HepG2 (cell line): Measurements from ENCODE around the gene PLSCR3. TPM values are rescaled to one million over a fixed set of nuclear protein-coding genes. Genes with fewer than 3 reads are reported as not detected.

Source experiments
- ATAC-seq: fragments of 200-7000 bp; cut with Tn5 transposase; 3 replicates; pipeline ENCODE4 v1.9.1; 2020; ENCODE audit warnings: mild to moderate bottlenecking, moderate library complexity
- BruUV-seq: library from RNA; stranded (reverse); fragments of 400-500 nt; replicated peaks from 2 replicates; lab custom pipeline; 2021; lab: Mats Ljungman, UMichigan
- CTCF ChIA-PET: fragments of 300-600 bp; formaldehyde crosslinking; extraction: SDS; loops from one replicate; lab custom pipeline; 2021; ENCODE audit warnings: low total read pairs, inconsistent platforms, low intra/inter-chr PET ratio; lab: Yijun Ruan, JAX
- POLR2A ChIA-PET: fragments of 350-600 bp; sonication (Branson Sonifier 250); formaldehyde crosslinking; loops from one replicate; lab custom pipeline; 2020; ENCODE audit warnings: antibody characterized with exemption, inconsistent platforms; lab: Yijun Ruan, JAX
- DNase-seq: peaks from one replicate; pipeline ENCODE4 v3.0.0-alpha.2; 2015; ENCODE audit warnings: low spot score
- FAIRE-seq: peaks from 3 replicates; lab custom pipeline; 2011; peaks lifted over from hg19 to GRCh38; lab: Jason Lieb, UNC
- H2AFZ ChIP-seq: one replicate; pipeline ENCODE4 v1.6.1; 2011; ENCODE audit warnings: low read length, inconsistent platforms
- H3K27ac ChIP-seq: fragments of 300-600 bp; 3 replicates; pipeline ENCODE4 v1.8.0; 2011; ENCODE audit warnings: mixed run types, mild to moderate bottlenecking, mixed read lengths, low read length, inconsistent platforms; ENCODE audit not compliant: insufficient read depth; ENCODE audit errors: extremely low read length
- H3K27me3 ChIP-seq, 2 experiments: fragments of 200-600 bp in 1 of 2; 2 replicates in 1 of 2; 3 replicates in 1 of 2; pipeline versions ENCODE4 v1.6.0 to v1.8.0; 2011; ENCODE audit warnings: low read length in 2 of 2, mild to moderate bottlenecking in 2 of 2, moderate library complexity in 2 of 2, inconsistent platforms in 1 of 2; ENCODE audit not compliant: insufficient read depth in 2 of 2, control insufficient read depth in 1 of 2
- H3K36me3 ChIP-seq, 2 experiments: fragments of 200-600 bp in 1 of 2; replicated peaks in 1 of 2; 2 replicates in 1 of 2; 3 replicates in 1 of 2; pipeline versions ENCODE4 v1.5.1 to v1.8.0; 2011; ENCODE audit warnings: low read length in 2 of 2, inconsistent platforms in 1 of 2; ENCODE audit not compliant: insufficient read depth in 2 of 2, control insufficient read depth in 1 of 2
- H3K4me1 ChIP-seq: 2 replicates; pipeline ENCODE4 v1.5.1; 2012; ENCODE audit warnings: low read length, inconsistent platforms; ENCODE audit not compliant: insufficient read depth
- H3K4me2 ChIP-seq: 2 replicates; pipeline ENCODE4 v1.6.0; 2011; ENCODE audit warnings: low read depth, low read length, inconsistent platforms
- H3K4me3 ChIP-seq, 3 experiments: fragments of 200-600 bp in 1 of 3; sonication (generic), shearing (Covaris generic) in 1 of 3; replicated peaks in 1 of 3; 2 replicates each; pipeline ENCODE4 v1.5.1; 2011 to 2016; ENCODE audit warnings: low read length in 3 of 3, inconsistent platforms in 2 of 3, low read depth in 2 of 3, mild to moderate bottlenecking in 2 of 3, control low read depth in 1 of 3, mixed read lengths in 1 of 3; ENCODE audit not compliant: insufficient read depth in 1 of 3
- H3K79me2 ChIP-seq: one replicate; pipeline ENCODE4 v1.6.1; 2011; ENCODE audit warnings: low read length, inconsistent platforms; ENCODE audit not compliant: insufficient read depth
- H3K9ac ChIP-seq: 2 replicates; pipeline ENCODE4 v1.6.0; 2011; ENCODE audit warnings: mild to moderate bottlenecking, low read depth, low read length, inconsistent platforms; ENCODE audit not compliant: insufficient read depth
- H3K9me3 ChIP-seq: 2 replicates; pipeline ENCODE4 v1.5.1; 2012; ENCODE audit warnings: mild to moderate bottlenecking, low read length
- H4K20me1 ChIP-seq: 2 replicates; pipeline ENCODE4 v1.6.0; 2011; ENCODE audit warnings: inconsistent platforms, mild to moderate bottlenecking, low read length, moderate library complexity; ENCODE audit not compliant: insufficient read depth
- ARHGAP35 ChIP-seq: sonication (generic); formaldehyde crosslinking; IDR thresholded peaks from 2 replicates; pipeline ENCODE4 v1.9.0; 2022; ENCODE audit warnings: mild to moderate bottlenecking, inconsistent platforms, moderate library complexity, missing genetic modification reagents, borderline replicate concordance
- HOXA9 ChIP-seq: sonication (generic); formaldehyde crosslinking; IDR thresholded peaks from 2 replicates; pipeline ENCODE4 v1.8.1; 2022; ENCODE audit warnings: missing genetic modification reagents, mild to moderate bottlenecking, moderate library complexity, borderline replicate concordance
- MXI1 ChIP-seq: IDR thresholded peaks from 3 replicates; pipeline ENCODE4 v1.6.1; 2012; ENCODE audit warnings: low read depth, low read length, inconsistent platforms, borderline replicate concordance
- PATZ1 ChIP-seq: sonication (generic); formaldehyde crosslinking; IDR thresholded peaks from 2 replicates; pipeline ENCODE4 v1.4.0; 2020; ENCODE audit warnings: missing genetic modification reagents
- RXRB ChIP-seq: IDR thresholded peaks from 2 replicates; pipeline ENCODE4 v1.6.1; 2016; ENCODE audit warnings: borderline replicate concordance, missing genetic modification reagents, missing compliant biosample characterization
- SALL1 ChIP-seq: sonication (generic); formaldehyde crosslinking; IDR thresholded peaks from 2 replicates; pipeline ENCODE4 v1.8.0; 2022; ENCODE audit warnings: mild to moderate bottlenecking, missing genetic modification reagents
- TEAD3 ChIP-seq: optimal IDR thresholded peaks from 2 replicates; pipeline ENCODE3; 2016; ENCODE audit warnings: borderline replicate concordance
- TOPORS ChIP-seq: sonication (generic); formaldehyde crosslinking; IDR thresholded peaks from 2 replicates; pipeline ENCODE4 v1.8.0; 2023; ENCODE audit warnings: mild to moderate bottlenecking, missing genetic modification reagents
- TP53 ChIP-seq: sonication (generic); formaldehyde crosslinking; conservative IDR thresholded peaks from 2 replicates; pipeline ENCODE4 v1.4.0; 2020; ENCODE audit warnings: missing genetic modification reagents
- YY1 ChIP-seq: IDR thresholded peaks from 2 replicates; pipeline ENCODE4 v1.6.1; 2011; ENCODE audit warnings: low read length, low read depth, moderate library complexity, mild to moderate bottlenecking; ENCODE audit not compliant: insufficient read depth, insufficient replicate concordance
- ZNF501 ChIP-seq: sonication (generic); formaldehyde crosslinking; IDR thresholded peaks from 2 replicates; pipeline ENCODE4 v1.5.1; 2020; ENCODE audit warnings: mild to moderate bottlenecking, moderate library complexity, missing genetic modification reagents
- ZNF563 ChIP-seq: sonication (generic); formaldehyde crosslinking; IDR thresholded peaks from 2 replicates; pipeline ENCODE4 v1.8.0; 2022; ENCODE audit warnings: mild to moderate bottlenecking, moderate library complexity, missing genetic modification reagents
- WGBS: methylation state at CpG from one replicate; pipeline ENCODE4 v1.1.6; 2017; ENCODE audit warnings: low lambda C conversion rate; 5-methylcytosine and 5-hydroxymethylcytosine counted together
- in situ Hi-C: cut with HindIII; loops from 2 replicates; pipeline ENCODE4 v1.10.0; 2017; ENCODE audit warnings: low pct_unique_long_range_greater_than_20kb; ENCODE audit not compliant: extremely low pct_ligation_motif_present
- intact Hi-C: fragments of 100-400 bp; cut with micrococcal nuclease; formaldehyde crosslinking; loops from one replicate; pipeline ENCODE4 v1.10.0; 2022; ENCODE audit not compliant: unreplicated experiment
- polyA plus RNA-seq, 8 experiments: library from polyadenylated mRNA; depleted of rRNA in 3 of 8; stranded (reverse) in 7 of 8; unstranded in 1 of 8; fragments of >200 nt; fragmentation: Illumina TruSeq in 4 of 8; extraction: Trizol in 4 of 8; gene quantifications; 2 replicates each; pipeline versions ENCODE4 v1.2.1 to v1.2.3, GENCODE V29; 2011 to 2016; ENCODE audit warnings: low read depth in 4 of 8, missing spikeins in 1 of 8, mixed read lengths in 1 of 8; ENCODE audit not compliant: insufficient read depth in 1 of 8
- total RNA-seq, 5 experiments: library from RNA; depleted of rRNA; stranded (reverse); fragments of >200 nt; fragmentation: Illumina TruSeq; extraction: Trizol; gene quantifications; 2 replicates each; pipeline ENCODE4 v1.2.3, GENCODE V29; 2016; ENCODE audit warnings: low read depth in 1 of 5
- TF ChIP-seq, protein P1 (sequence below): sonication (generic); formaldehyde crosslinking; IDR thresholded peaks from 2 replicates; pipeline ENCODE4 v1.4.0; 2020; ENCODE audit warnings: missing genetic modification reagents, borderline replicate concordance
- TF ChIP-seq, protein P2 (sequence below): sonication (generic); formaldehyde crosslinking; IDR thresholded peaks from 2 replicates; pipeline ENCODE4 v1.4.0; 2020; ENCODE audit warnings: missing genetic modification reagents

The PLSCR3 gene
- total and polyA plus RNA-seq, 2 of the 13 experiments (the other 11 are each of a cell fraction or from before 2014, with no cell fraction given), result 5.6 to 6.2 TPM

- in situ Hi-C loops (no loop called here), intact Hi-C loops (loop anchor here (5.0 kb wide), 2 partner anchors 46 to 79 kb away; partner anchors contain the start of genes POLR2A, SLC35G6 and TMEM95)
- FAIRE-seq (peak; percentile 95), ATAC-seq (peak; percentile 55), DNase-seq (no peak)
- peaks cover 18% of the 10 kb centered on the region for H3K4me1 ChIP-seq
- H3K9me3 ChIP-seq, result no peaks in the 10 kb centered on the region
- CTCF ChIA-PET, result no interaction called here
- H3K27me3 ChIP-seq, result no peaks in the 10 kb centered on the region; a peak in 2 of 5 replicates
- H3K9ac ChIP-seq, result peak overlapping the region; percentile 90
- H3K4me3 ChIP-seq, result peak overlapping the region; percentile 76 to 95 (median 80)
- H3K79me2 ChIP-seq, result peaks cover 4% of the 10 kb centered on the region
- TSS peak; percentile 87 for BruUV-seq
- POLR2A ChIA-PET, result interaction anchor here (0.7 to 3.3 kb wide), 42 partner anchors 9 to 820 kb away, joined by 3 to 76 read pairs (median 6); partner anchors contain the start of genes ASGR2, CHRNB1, DVL2 and FGF11
- peak overlapping the region; percentile 99 for H3K27ac ChIP-seq
- no peak overlapping the region for H2AFZ ChIP-seq
- no peaks in the 10 kb centered on the region for H4K20me1 ChIP-seq
- WGBS, result 3% methylated on average over 14 of the region's 16 CpGs
- H3K4me2 ChIP-seq, result peak overlapping the region; percentile 100
- H3K36me3 ChIP-seq, result no peaks in the 10 kb centered on the region
- TF ChIP-seq ZNF501, result 0 out of 2 replicates have a peak, but pooled peaks have one; percentile 33
- no peak for TF ChIP-seq YY1
- TF ChIP-seq TEAD3 (CRISPR knock-in tag), result peak; percentile 53
- no peak for TF ChIP-seq HOXA9 (CRISPR knock-in tag)
- TF ChIP-seq, protein P1, sequence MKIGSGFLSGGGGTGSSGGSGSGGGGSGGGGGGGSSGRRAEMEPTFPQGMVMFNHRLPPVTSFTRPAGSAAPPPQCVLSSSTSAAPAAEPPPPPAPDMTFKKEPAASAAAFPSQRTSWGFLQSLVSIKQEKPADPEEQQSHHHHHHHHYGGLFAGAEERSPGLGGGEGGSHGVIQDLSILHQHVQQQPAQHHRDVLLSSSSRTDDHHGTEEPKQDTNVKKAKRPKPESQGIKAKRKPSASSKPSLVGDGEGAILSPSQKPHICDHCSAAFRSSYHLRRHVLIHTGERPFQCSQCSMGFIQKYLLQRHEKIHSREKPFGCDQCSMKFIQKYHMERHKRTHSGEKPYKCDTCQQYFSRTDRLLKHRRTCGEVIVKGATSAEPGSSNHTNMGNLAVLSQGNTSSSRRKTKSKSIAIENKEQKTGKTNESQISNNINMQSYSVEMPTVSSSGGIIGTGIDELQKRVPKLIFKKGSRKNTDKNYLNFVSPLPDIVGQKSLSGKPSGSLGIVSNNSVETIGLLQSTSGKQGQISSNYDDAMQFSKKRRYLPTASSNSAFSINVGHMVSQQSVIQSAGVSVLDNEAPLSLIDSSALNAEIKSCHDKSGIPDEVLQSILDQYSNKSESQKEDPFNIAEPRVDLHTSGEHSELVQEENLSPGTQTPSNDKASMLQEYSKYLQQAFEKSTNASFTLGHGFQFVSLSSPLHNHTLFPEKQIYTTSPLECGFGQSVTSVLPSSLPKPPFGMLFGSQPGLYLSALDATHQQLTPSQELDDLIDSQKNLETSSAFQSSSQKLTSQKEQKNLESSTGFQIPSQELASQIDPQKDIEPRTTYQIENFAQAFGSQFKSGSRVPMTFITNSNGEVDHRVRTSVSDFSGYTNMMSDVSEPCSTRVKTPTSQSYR (CRISPR knock-in tag), result peak; percentile 54; the same call in 1 of the 2 replicates
- TF ChIP-seq RXRB, result 0 out of 2 replicates have a peak, but pooled peaks have one; percentile 33
- TF ChIP-seq TOPORS (CRISPR knock-in tag), result 0 out of 2 replicates have a peak, but pooled peaks have one; percentile 32
- peak; percentile 68 for TF ChIP-seq SALL1 (CRISPR knock-in tag)
- TF ChIP-seq PATZ1 (CRISPR knock-in tag), result peak; percentile 81; the same call in 1 of the 2 replicates
- no peak for TF ChIP-seq ARHGAP35 (CRISPR knock-in tag)
- peak; percentile 63; the same call in 1 of the 3 replicates for TF ChIP-seq MXI1
- TF ChIP-seq, protein P2, sequence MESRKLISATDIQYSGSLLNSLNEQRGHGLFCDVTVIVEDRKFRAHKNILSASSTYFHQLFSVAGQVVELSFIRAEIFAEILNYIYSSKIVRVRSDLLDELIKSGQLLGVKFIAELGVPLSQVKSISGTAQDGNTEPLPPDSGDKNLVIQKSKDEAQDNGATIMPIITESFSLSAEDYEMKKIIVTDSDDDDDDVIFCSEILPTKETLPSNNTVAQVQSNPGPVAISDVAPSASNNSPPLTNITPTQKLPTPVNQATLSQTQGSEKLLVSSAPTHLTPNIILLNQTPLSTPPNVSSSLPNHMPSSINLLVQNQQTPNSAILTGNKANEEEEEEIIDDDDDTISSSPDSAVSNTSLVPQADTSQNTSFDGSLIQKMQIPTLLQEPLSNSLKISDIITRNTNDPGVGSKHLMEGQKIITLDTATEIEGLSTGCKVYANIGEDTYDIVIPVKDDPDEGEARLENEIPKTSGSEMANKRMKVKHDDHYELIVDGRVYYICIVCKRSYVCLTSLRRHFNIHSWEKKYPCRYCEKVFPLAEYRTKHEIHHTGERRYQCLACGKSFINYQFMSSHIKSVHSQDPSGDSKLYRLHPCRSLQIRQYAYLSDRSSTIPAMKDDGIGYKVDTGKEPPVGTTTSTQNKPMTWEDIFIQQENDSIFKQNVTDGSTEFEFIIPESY (CRISPR knock-in tag), result no peak
- 0 out of 2 replicates have a peak, but pooled peaks have one; percentile 6 for TF ChIP-seq TP53 (CRISPR knock-in tag)
- no peak; the same call in 1 of the 2 replicates for TF ChIP-seq ZNF563 (CRISPR knock-in tag)
These were observed 8.9 kb upstream of the PLSCR3 start for GRCh38 chr17:7403043-7403726.
